HG02885 (cell line): ENCODE measurements around the gene TAF3.

Source experiments
- ATAC-seq: cut with Tn5 transposase; IDR thresholded peaks from one replicate; pipeline ENCODE4 v1.9.1; 2021; ENCODE audit warnings: mild to moderate bottlenecking; ENCODE audit not compliant: unreplicated experiment, poor library complexity

TAF3 gene

GRCh38 chr10:8041284-8041991 is 223.1 kb downstream of the TAF3 start:
- ATAC-seq = no peak

- no peak for ATAC-seq
Measured at GRCh38 chr10:8041992-8042720, 223.9 kb downstream of the TAF3 start.

- ATAC-seq = no peak
Measured at GRCh38 chr10:8042721-8043568, 224.6 kb downstream of the TAF3 start.

- no peak for ATAC-seq
Measured at GRCh38 chr10:8043569-8044306, 225.4 kb downstream of the TAF3 start.

GRCh38 chr10:8044331-8044907 is 226.1 kb downstream of the TAF3 start:
- no peak for ATAC-seq

- ATAC-seq = no peak
Measured at GRCh38 chr10:8044908-8045725, 226.8 kb downstream of the TAF3 start.

GRCh38 chr10:8045726-8046494 is 227.6 kb downstream of the TAF3 start:
- no peak for ATAC-seq

GRCh38 chr10:8047452-8048280 is 229.4 kb downstream of the TAF3 start:
- ATAC-seq = no peak

- no peak for ATAC-seq
Measured at GRCh38 chr10:8048281-8049008, 230.1 kb downstream of the TAF3 start.

GRCh38 chr10:8049045-8049864 is 230.9 kb downstream of the TAF3 start:
- no peak for ATAC-seq

- no peak for ATAC-seq
Measured at GRCh38 chr10:8049865-8050555, 231.7 kb downstream of the TAF3 start.

- no peak for ATAC-seq
Measured at GRCh38 chr10:8050556-8051108, 232.3 kb downstream of the TAF3 start.

- ATAC-seq = no peak
Measured at GRCh38 chr10:8051109-8051821, 233.0 kb downstream of the TAF3 start.

- no peak for ATAC-seq
Measured at GRCh38 chr10:8051851-8052257, 233.5 kb downstream of the TAF3 start.
